Placental epithelial cell (primary cell): ENCODE measurements around the gene OSGEPL1. TPM values are rescaled to one million over a fixed set of nuclear protein-coding genes. Genes with fewer than 3 reads are reported as not detected.

Source experiments
- total RNA-seq: library from RNA; depleted of rRNA; stranded (reverse); fragments of >200 nt; gene quantifications from 2 replicates; pipeline ENCODE4 v1.2.3, GENCODE V29; 2012

Gene OSGEPL1, protein sequence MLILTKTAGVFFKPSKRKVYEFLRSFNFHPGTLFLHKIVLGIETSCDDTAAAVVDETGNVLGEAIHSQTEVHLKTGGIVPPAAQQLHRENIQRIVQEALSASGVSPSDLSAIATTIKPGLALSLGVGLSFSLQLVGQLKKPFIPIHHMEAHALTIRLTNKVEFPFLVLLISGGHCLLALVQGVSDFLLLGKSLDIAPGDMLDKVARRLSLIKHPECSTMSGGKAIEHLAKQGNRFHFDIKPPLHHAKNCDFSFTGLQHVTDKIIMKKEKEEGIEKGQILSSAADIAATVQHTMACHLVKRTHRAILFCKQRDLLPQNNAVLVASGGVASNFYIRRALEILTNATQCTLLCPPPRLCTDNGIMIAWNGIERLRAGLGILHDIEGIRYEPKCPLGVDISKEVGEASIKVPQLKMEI
- total RNA-seq, result 5.5 and 7.9 TPM in 2 replicates

DNA sequence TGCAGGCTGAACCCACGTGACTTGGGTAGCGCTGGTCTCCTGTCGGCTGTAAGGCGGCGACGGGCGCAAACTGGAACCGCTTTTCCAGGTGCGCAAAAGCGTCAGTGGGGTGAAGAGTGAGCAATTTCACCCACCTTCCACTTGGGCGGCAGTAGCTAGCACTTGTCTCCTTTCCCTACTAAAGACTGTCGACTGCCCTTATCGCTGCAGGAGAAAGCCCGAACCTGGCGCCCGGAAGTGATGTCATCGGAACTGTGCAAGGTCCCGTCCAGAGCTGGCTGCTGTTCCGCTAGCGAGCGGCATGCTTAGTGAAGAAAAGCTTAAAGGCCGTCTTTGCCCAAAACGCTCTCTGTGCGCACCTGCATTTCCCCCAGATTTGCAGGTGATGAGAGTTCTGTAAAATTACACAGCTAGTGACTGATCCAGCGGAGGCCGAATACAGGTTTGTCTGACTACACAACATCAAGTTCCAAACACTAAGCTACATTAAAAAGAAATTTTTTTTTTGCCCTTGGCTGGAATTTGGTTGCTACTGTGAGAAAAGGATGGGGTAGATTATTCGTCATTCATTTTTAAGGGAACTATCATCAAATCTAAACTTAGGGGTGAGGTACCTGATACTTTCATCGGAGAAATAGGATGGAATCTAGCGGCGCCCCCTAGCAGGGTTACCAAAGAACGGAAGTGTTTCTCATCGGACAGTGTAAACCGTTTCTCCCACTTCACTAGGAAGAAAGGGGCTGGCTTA is at the start of gene OSGEPL1:
Gene OSGEPL1, minus strand, starts transcription at position 242 of the 748 bp plus-strand sequence. CDS start 1,152 bp downstream, outside the sequence.

DNA sequence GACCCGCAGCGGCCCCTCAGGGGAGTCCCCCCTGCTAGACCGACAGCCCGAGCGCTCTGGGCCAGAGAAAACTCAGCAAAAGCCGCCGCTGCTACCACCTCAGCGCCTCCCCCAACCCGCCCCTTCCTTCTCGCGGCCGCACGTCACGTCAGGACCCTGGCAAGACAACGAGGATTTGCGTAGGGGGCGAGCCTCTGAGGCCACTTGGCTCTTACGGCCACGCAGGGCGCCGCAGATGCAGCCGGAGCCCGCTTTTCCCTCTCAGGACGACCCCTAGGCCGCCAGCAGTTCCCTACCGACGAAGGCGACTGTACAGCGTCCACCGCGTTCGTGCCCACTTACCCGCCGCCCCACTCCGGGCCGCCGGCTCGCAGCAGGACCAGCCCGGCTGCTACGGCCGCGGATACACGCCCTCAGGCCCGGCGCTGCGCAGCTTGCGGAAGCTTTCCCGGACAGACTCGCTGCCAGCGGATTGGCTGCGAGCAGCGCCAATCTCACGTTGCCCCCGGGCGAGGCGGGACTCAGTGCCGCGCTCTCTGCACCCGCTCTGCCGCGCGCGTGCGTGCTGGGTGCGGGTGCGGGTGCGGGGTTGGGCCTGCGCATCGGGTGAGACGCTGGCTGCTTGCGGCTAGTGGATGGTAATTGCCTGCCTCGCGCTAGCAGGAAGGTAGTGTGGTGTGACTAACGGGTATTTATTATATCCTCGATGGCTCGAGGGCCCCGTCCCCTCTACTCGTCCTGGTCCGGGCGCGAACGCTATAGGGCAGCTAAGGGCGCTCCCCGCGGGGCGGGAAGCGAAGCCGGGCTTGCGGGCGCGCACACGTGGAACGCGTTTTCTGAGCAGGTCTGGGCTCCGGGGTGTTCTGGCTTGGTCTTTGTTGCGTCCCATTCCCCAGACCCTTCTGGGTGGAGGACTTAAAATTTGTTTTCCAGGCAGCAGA is 21.6 kb upstream of the OSGEPL1 start, which contains the start of the genes ORMDL1 and PMS1:
Gene ORMDL1, minus strand, starts transcription at position 413 of the 941 bp plus-strand sequence. CDS start 1,744 bp downstream, outside the sequence.
Gene PMS1, plus strand, starts transcription at position 524 of the 941 bp plus-strand sequence. CDS start 7,360 bp downstream, outside the sequence.

Other genes with a start within 250 kb of the OSGEPL1 start
- gene SLC40A1, start 182.0 kb downstream of the OSGEPL1 start, total RNA-seq, result 0.11 and 0.79 TPM in 2 replicates
- 42.0 and 47.2 TPM in 2 replicates for gene ASNSD1, start 101.3 kb downstream of the OSGEPL1 start, total RNA-seq
- gene ANKAR, start 88.1 kb downstream of the OSGEPL1 start, total RNA-seq, result 4.7 and 8.6 TPM in 2 replicates
- gene ORMDL1, start 21.5 kb upstream of the OSGEPL1 start, total RNA-seq, result 25.9 and 28.7 TPM in 2 replicates
- 21.3 and 31.4 TPM in 2 replicates for gene PMS1, start 21.7 kb upstream of the OSGEPL1 start, total RNA-seq